ENCODE results near the gene LAMA2. TPM values are rescaled to one million over a fixed set of nuclear protein-coding genes. Genes with fewer than 3 reads are reported as not detected.

LAMA2 gene
- total and polyA plus RNA-seq, 7 donors: 0.46 to 131 (median 59.6) TPM

DNA sequence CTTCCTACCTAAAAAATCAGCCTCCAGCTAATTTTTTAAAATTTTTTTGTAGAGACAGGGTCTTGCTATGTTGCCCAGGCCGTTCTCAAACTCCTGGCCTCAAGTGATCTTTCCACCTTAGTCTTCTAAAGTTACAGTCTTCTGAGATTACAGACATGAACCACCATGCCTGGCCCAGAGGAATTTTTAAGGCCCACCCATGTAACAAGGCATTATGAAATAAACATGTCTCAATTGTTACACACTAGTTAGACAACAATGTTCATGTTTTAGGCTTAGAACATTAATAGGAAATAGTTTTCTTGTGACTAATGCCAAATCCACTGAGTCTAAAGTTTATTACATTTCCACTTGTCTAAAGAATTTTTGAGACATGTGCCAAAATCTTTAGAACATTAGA, 221.2 kb downstream of the LAMA2 start:
- H3K9me3 ChIP-seq: no peaks in the 10 kb centered on the region
- TF ChIP-seq EP300 (IDR thresholded peaks at IDR 0.05) (no peak), POLR2AphosphoS5 (IDR thresholded peaks at IDR 0.05) (peak in 1 of 4 donors; percentile 14)
- intact Hi-C loops (cut with DNase I): no loop called here
- no peak for DNase-seq
- 74% methylated on average over 1 of the region's 1 CpG for WGBS, 2 donors
- no peaks in the 10 kb centered on the region for H3K4me1 ChIP-seq
- H3K36me3 ChIP-seq: no peaks in the 10 kb centered on the region
- H3K4me3 ChIP-seq: no peak overlapping the region
- H3K27ac ChIP-seq: peak overlapping the region in 2 of 4 donors; percentile 23 to 61
- H3K27me3 ChIP-seq: no peaks in the 10 kb centered on the region

- no peaks in the 10 kb centered on the region for H3K36me3 ChIP-seq
- no peak for DNase-seq
- intact Hi-C loops (cut with DNase I): no loop called here
- TF ChIP-seq EP300 (IDR thresholded peaks at IDR 0.05) (no peak), POLR2AphosphoS5 (IDR thresholded peaks at IDR 0.05) (no peak), POLR2A (IDR thresholded peaks at IDR 0.05) (no peak), CTCF (IDR thresholded peaks at IDR 0.05) (no peak)
- no peak overlapping the region for H3K4me3 ChIP-seq
- H3K9me3 ChIP-seq: no peaks in the 10 kb centered on the region
- H3K27me3 ChIP-seq: no peaks in the 10 kb centered on the region
- H3K27ac ChIP-seq: peak overlapping the region in 2 of 4 donors; percentile 9 to 61
- 83 to 93% methylated on average over 1 of the region's 1 CpG for WGBS, 2 donors
- no peaks in the 10 kb centered on the region for H3K4me1 ChIP-seq
Observed at GRCh38 chr6:129104560-129104959, 221.6 kb downstream of the LAMA2 start.

DNA sequence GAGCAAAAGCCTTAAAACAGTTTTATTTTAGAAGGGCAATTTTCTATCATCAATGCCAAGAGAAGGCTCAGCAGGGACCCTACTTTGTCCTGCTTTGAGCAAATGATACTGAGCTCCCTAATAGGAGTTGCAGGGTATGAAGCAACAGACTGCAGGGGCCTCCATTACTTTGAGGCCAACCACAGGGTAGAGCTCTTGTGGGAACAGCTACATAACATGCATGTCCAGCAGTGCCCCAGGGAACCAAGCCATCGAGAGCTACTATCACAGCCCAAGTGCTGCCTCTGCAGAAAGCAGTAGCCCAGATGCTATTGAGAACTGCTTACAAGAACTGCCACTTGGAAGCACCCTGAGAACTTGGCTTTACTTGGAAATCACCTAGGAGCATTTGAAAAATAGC, 222.1 kb downstream of the LAMA2 start:
- Histone ChIP-seq H3K4me3 (no peak overlapping the region), H3K9me3 (no peaks in the 10 kb centered on the region), H3K36me3 (no peaks in the 10 kb centered on the region), H3K4me1 (no peaks in the 10 kb centered on the region), H3K27me3 (no peaks in the 10 kb centered on the region), H3K27ac (peak overlapping the region in 2 of 4 donors; percentile 9 to 61)
- intact Hi-C loops (cut with DNase I): no loop called here
- DNase-seq: no peak
- 80 to 91% methylated on average over 1 of the region's 1 CpG for WGBS, 2 donors
- TF ChIP-seq EP300 (IDR thresholded peaks at IDR 0.05) (no peak), POLR2AphosphoS5 (IDR thresholded peaks at IDR 0.05) (no peak), CTCF (IDR thresholded peaks at IDR 0.05) (no peak), POLR2A (IDR thresholded peaks at IDR 0.05) (no peak)

- no peak overlapping the region for H3K4me3 ChIP-seq
- no peaks in the 10 kb centered on the region for H3K36me3 ChIP-seq
- TF ChIP-seq POLR2AphosphoS5 (IDR thresholded peaks at IDR 0.05): no peak
- no peak for TF ChIP-seq EP300 (IDR thresholded peaks at IDR 0.05)
- TF ChIP-seq CTCF (IDR thresholded peaks at IDR 0.05): no peak
- TF ChIP-seq POLR2A (IDR thresholded peaks at IDR 0.05): no peak
- H3K27me3 ChIP-seq: no peaks in the 10 kb centered on the region
- H3K4me1 ChIP-seq: no peaks in the 10 kb centered on the region
- WGBS, 2 donors: 47 to 53% methylated on average over 2 of the region's 2 CpGs
- H3K27ac ChIP-seq: peak overlapping the region in 1 of 4 donors; percentile 61
- no peak for DNase-seq
- no peaks in the 10 kb centered on the region for H3K9me3 ChIP-seq
- intact Hi-C loops (cut with DNase I): no loop called here
Observed at GRCh38 chr6:129105793-129106192, 222.9 kb downstream of the LAMA2 start.

- no peaks in the 10 kb centered on the region for H3K36me3 ChIP-seq
- intact Hi-C loops (cut with DNase I): no loop called here
- 14 to 62% methylated on average over 1 of the region's 1 CpG for WGBS, 2 donors
Observed at GRCh38 chr6:129108337-129108736, 225.4 kb downstream of the LAMA2 start.

More at GRCh38 chr6:129108337-129108736, 225.4 kb downstream of the LAMA2 start:
- DNase-seq: no peak
- H3K27ac ChIP-seq: no peak overlapping the region
- H3K9me3 ChIP-seq: no peaks in the 10 kb centered on the region
- H3K27me3 ChIP-seq: no peaks in the 10 kb centered on the region
- TF ChIP-seq POLR2A (IDR thresholded peaks at IDR 0.05) (no peak), POLR2AphosphoS5 (IDR thresholded peaks at IDR 0.05) (no peak), CTCF (IDR thresholded peaks at IDR 0.05) (no peak), EP300 (IDR thresholded peaks at IDR 0.05) (no peak)
- no peak overlapping the region for H3K4me3 ChIP-seq
- H3K4me1 ChIP-seq: no peaks in the 10 kb centered on the region

Measured in sigmoid colon (tissue), 7 donors.